Jurkat, Clone E6-1 (cell line): Measurements from ENCODE around the gene SDHA.
A peak's percentile ranks its signal among the peaks of the same experiment; 100 is the strongest.
"Not testable (repeated sequence)": the region's sequence is repeated elsewhere in the genome, so short reads cannot be mapped to it uniquely, and the experiment has no call there.

Source experiments
- DNase-seq: peaks from one replicate; pipeline ENCODE4 v3.0.0-alpha.2; 2011; ENCODE audit warnings: low read depth, low spot score
- H3K4me3 ChIP-seq: 2 replicates; pipeline ENCODE4 v1.5.1; 2011; ENCODE audit warnings: mild to moderate bottlenecking, low read length, control low read depth, moderate library complexity

Gene SDHA

DNA sequence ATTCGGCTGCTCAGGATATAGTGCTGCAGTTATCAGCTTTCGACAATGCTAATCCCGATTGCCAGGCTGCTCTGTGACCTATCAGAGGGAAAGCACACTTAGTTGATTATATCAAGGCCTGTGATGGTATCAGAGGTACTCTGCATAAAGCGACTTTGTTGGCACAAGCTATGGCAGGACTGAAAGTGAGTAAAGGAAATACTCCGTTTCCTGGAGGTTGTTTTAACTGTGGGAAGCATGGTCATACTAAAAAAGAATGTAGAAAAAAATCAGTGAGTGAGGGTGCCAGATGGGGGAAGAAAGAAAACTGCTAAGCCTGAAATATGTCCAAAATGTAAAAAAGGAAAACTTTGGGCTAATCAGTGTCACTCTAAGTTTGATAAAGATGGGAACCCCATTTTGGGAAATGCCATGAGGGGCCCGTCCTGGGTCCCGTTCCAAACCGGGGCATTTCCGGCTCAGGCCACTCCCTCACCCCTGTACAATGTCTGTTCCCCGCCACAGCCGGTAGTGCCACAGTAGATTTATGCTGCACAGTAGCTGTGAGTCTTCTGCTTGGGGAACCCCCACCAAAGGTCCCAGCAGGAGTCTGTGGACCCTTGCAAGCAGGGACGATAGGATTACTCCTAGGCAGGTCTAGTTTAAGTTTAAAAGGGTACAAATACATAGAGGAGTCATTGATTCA, 25.7 kb downstream of the SDHA start:
- H3K4me3 ChIP-seq, DNase-seq: not testable (repeated sequence)

DNA sequence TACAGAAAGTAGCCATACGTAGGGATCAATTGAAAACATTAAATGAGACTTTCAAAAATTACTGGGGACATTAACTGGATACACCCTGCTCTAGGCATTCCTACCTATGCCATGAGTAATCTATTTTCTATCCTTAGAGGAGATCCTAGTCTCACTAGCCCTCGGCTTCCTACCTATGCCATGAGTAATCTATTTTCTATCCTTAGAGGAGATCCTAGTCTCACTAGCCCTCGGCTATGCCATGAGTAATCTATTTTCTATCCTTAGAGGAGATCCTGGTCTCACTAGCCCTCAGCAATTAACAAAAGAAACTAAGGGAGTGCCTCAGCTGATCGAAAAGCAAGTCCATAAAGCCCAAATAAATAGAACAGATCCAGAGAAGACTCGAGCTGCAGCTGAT, 27.6 kb downstream of the SDHA start:
- H3K4me3 ChIP-seq, DNase-seq: not testable (repeated sequence)

DNA sequence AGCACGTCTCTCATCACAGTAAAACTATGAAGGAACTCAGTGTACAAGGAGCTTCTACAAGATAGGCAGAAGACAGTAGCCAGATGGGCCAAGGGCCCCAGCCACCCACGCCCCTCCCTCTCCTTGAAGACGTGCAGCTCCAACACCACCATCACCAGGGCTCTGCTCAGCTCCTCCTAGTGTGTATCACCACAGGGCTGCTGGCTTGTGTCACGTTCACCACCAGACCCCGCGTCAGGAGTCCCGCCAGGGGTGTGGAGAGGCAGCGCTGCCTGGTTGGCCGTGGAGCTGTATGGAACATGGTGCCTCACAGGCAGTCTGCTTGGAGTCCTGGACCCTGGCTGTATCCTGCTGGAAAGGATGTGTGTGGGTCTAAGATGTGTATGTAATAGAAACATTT, 32.3 kb downstream of the SDHA start:
- DNase-seq, H3K4me3 ChIP-seq: not testable (repeated sequence)

GRCh38 chr5:251016-251415, 32.9 kb downstream of the SDHA start:
- not testable (repeated sequence) for H3K4me3 ChIP-seq, DNase-seq

- not testable (repeated sequence) for H3K4me3 ChIP-seq, DNase-seq
Measured at GRCh38 chr5:251538-251937, 33.4 kb downstream of the SDHA start.

DNA sequence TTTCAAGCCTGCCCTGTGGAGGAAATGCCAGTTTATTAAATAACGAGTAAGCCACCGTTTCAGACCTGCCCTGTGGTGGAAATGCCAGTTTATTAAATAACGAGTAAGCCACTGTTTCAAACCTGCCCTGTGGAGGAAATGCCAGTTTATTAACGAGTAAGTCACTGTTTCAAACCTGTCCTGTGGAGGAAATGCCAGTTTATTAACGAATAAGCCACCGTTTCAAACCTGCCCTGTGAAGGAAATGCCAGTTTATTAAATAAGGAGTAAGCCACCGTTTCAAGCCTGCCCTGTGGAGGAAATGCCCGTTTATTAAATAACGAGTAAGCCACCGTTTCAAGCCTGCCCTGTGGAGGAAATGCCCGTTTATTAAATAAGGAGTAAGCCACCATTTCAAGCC, 33.9 kb downstream of the SDHA start:
- DNase-seq, H3K4me3 ChIP-seq: not testable (repeated sequence)

DNA sequence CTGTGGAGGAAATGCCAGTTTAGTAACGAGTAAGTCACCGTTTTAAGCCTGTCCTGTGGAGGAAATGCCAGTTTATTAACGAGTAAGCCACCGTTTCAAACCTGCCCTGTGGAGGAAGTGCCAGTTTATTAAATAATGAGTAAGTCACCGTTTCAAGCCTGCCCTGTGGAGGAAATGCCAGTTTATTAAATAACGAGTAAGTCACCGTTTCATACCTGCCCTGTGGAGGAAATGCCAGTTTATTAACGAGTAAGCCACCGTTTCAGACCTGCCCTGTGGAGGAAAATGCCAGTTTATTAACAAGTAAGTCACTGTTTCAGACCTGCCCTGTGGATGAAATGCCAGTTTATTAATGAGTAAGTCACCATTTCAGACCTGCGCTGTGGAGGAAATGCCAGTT, 34.4 kb downstream of the SDHA start:
- no peak for DNase-seq

GRCh38 chr5:254322-254721, 36.2 kb downstream of the SDHA start:
- not testable (repeated sequence) for H3K4me3 ChIP-seq, DNase-seq

More for the DNA sequence above, 34.4 kb downstream of the SDHA start:
- H3K4me3 ChIP-seq: no peak overlapping the region

DNA sequence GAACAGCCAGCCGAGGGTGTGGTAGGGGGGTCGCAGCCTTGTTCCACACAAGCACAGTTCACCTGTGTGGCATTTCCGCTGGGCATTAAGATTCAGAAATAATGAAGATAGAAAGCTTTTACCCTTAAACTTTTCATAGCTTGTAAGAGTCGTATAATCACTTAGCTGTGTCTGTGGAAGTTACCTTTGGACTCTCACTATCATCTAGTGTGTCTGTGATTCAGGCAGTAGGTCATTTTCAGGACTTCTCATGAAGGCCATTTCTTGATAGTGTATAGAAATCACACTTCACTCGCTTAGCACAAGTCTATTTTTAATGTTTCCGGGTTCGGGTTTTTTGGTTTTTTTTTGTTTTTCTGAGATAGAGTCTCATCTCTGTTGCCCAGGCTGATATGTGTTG, 37.0 kb downstream of the SDHA start:
- not testable (repeated sequence) for H3K4me3 ChIP-seq, DNase-seq

GRCh38 chr5:256347-256746, 38.2 kb downstream of the SDHA start:
- not testable (repeated sequence) for DNase-seq

DNA sequence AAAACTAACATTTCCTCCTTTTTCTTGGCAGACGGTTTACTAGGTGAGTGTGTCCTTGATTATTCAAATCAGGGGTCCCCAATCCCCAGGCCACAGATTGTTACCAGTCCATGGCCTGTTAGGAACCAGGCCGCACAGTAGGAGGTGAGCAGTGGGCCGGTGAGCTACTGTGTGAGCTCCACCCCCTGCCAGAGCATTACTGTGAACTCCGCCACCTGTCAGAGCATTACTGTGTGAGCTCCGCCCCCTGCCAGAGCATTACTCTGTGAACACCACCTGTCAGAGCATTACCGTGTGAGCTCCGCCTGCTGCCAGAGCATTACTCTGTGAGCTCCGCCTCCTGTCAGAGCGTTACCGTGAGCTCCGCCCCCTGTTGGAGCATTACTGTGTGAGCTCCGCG, 39.0 kb downstream of the SDHA start:
- no peak overlapping the region for H3K4me3 ChIP-seq
- DNase-seq: no peak

More at GRCh38 chr5:256347-256746, 38.2 kb downstream of the SDHA start:
- not testable (repeated sequence) for H3K4me3 ChIP-seq

DNA sequence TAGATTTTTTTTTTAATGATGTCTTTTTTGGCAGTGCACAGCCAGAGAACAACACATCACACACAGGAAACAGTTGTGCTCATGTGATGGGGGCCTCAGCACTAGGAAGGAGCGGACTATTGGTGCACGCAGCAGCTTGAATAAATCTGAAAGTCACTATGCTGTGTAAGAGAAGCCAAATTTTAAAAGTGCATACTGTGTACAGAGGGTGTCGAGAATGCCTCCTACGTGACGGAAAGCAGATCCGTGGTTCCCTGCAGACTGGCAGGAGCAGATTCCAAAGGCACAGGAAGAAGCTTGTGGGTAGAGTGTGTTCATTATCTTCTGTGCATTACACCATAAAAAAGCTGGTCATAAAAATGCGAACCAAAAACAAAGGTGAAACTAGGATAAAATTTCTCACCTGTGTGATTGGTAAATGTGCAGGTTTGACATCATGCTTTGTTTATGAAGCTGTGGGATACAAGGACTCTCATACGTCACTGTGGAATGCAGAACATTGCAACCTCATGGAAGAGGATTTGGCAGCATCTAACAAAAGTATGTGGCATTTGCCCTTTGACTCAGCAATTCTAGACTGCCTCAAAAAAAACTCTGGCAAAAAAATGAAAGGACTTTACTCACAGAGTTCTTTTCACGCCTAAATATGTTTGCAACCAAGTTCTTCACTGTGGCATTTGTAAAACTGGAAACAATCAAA, 45.3 kb downstream of the SDHA start:
- not testable (repeated sequence) for DNase-seq, H3K4me3 ChIP-seq

DNA sequence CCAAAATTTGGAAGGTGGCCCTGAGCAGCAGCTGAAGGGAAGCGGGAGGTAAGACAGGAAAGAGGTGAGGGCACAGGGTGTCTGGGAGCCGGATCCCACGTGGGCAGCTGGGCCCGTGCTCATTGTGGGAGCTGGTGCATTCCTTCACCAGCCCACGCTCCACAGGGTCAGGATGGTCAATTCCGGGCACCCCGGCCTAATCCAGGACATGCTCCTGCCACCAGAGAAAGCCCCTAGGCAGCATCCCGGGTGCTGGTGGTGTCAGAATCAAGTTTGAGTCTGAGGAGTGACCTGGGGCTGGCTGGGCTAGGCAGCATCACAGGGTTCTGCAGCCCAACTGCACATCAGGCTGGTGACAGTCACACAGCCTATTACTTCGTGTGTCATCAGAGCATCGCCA, 46.2 kb downstream of the SDHA start:
- DNase-seq: no peak
- H3K4me3 ChIP-seq: no peak overlapping the region

GRCh38 chr5:266311-267026, 48.3 kb downstream of the SDHA start:
- H3K4me3 ChIP-seq, DNase-seq: not testable (repeated sequence)

DNA sequence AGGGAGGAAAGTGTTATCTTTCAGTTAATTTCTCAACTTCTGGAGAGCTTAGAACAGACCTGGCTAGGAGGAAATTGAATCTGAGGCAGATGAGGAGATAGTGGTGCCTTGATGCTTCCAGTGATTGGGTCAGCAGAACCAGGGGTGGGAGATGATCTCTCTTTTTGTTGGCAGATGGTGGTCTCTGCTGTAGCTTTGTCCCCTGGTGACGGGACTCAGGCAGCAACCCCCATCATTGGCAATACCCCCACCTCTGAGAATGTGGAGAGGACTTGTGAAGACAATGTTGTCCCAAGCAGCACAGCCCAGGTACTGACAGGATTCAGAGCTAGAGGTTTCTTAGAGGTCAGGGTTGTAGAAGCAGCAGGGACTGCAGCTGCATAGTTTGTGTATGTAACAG, 49.6 kb downstream of the SDHA start:
- H3K4me3 ChIP-seq: no peak overlapping the region
- no peak for DNase-seq

DNA sequence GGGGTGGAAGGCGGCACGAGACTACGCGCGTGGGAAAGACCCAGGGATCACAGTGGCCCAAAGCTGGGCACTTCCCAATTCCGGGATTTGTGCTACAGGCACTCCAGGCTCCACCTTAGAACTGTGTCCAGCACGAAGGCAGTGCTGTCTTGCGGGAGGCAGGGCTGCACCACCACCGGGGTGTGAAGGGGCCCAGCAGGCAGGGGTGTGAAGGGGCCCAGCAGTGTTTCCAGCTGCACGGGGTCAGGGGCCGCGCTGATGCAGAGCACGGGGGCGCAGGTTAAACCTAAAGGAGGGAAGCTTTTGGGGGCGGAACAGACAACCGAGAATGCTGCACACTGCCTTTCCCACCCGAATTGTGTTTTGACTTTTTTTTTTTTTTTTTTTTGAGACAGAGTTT, 52.2 kb downstream of the SDHA start:
- no peak for DNase-seq

GRCh38 chr5:271828-272167, 53.7 kb downstream of the SDHA start:
- peak overlapping the region; percentile 64 for H3K4me3 ChIP-seq
- not testable (repeated sequence) for DNase-seq

More for the DNA sequence above, 52.2 kb downstream of the SDHA start:
- H3K4me3 ChIP-seq: no peak overlapping the region; the same call in 1 of the 2 replicates

DNA sequence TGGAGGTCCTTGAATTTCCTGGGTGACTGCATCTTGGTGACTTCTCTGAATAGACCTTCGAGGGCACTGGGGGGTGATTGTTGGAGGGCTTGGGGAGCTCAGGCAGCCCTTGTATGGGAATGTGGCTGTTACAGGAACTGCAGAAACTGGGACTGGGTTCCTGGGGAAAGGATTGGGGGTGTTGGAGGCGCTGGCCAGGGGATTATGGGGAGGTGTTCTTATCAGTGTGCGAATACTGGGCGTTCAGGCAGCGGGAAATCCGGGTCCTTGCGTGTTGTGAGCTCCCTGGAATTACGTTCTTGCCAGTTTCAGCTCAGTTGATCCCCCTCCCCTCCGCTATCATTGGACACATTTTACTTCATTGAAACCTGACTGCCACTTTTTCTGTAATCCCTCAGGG, 55.0 kb downstream of the SDHA start:
- H3K4me3 ChIP-seq, DNase-seq: not testable (repeated sequence)

GRCh38 chr5:273491-273890, 55.4 kb downstream of the SDHA start:
- not testable (repeated sequence) for DNase-seq, H3K4me3 ChIP-seq

- DNase-seq, H3K4me3 ChIP-seq: not testable (repeated sequence)
Measured at GRCh38 chr5:274346-274745, 56.2 kb downstream of the SDHA start.
